HG03060 (cell line): ENCODE measurements around the gene THUMPD3.

Experiments used
- ATAC-seq: cut with Tn5 transposase; IDR thresholded peaks from one replicate; pipeline ENCODE4 v1.9.1; 2021; ENCODE audit warnings: low read depth, moderate number of reproducible peaks; ENCODE audit not compliant: unreplicated experiment

THUMPD3 gene

GRCh38 chr3:9415485-9416138 lies 52.8 kb downstream of the THUMPD3 start:
- ATAC-seq, result no peak

GRCh38 chr3:9416139-9416780 lies 53.4 kb downstream of the THUMPD3 start:
- ATAC-seq, result no peak

- ATAC-seq, result no peak
Measured at GRCh38 chr3:9420850-9421549, 58.1 kb downstream of the THUMPD3 start.

- ATAC-seq, result no peak
Measured at GRCh38 chr3:9422712-9423424, 60.0 kb downstream of the THUMPD3 start.

- ATAC-seq, result no peak
Measured at GRCh38 chr3:9428411-9428810, 65.6 kb downstream of the THUMPD3 start.

GRCh38 chr3:9430733-9431132 lies 67.9 kb downstream of the THUMPD3 start:
- ATAC-seq, result no peak

GRCh38 chr3:9433627-9434521 lies 71.0 kb downstream of the THUMPD3 start:
- no peak for ATAC-seq

GRCh38 chr3:9435316-9435715 lies 72.5 kb downstream of the THUMPD3 start:
- no peak for ATAC-seq
